GM12864 (cell line): ENCODE measurements around the gene MORN1.

Experiments used
- DNase-seq: peaks from one replicate; pipeline ENCODE4 v3.0.0-alpha.2; 2011; ENCODE audit warnings: low read depth
- H3K4me3 ChIP-seq: 2 replicates; pipeline ENCODE4 v1.5.1; 2011; ENCODE audit warnings: mild to moderate bottlenecking, low read depth, low read length, control low read depth
- CTCF ChIP-seq: IDR thresholded peaks from 2 replicates; pipeline ENCODE4 v1.5.1; 2011; ENCODE audit warnings: low read depth, mild to moderate bottlenecking, moderate library complexity, low read length, control low read depth, inconsistent platforms; ENCODE audit errors: missing control alignments

MORN1 gene

GRCh38 chr1:2358651-2359640, 32.4 kb downstream of the MORN1 start:
- no peak for DNase-seq
- no peak for TF ChIP-seq CTCF
- H3K4me3 ChIP-seq = no peak overlapping the region

GRCh38 chr1:2358072-2358471, 33.3 kb downstream of the MORN1 start:
- no peak overlapping the region for H3K4me3 ChIP-seq
- TF ChIP-seq CTCF = no peak
- DNase-seq = no peak

- DNase-seq = no peak
- H3K4me3 ChIP-seq = no peak overlapping the region
- no peak for TF ChIP-seq CTCF
Measured at GRCh38 chr1:2356911-2357845, 34.2 kb downstream of the MORN1 start.

- DNase-seq = no peak
- TF ChIP-seq CTCF = no peak
Measured at GRCh38 chr1:2356401-2356800, 35.0 kb downstream of the MORN1 start.

GRCh38 chr1:2355373-2356261, 35.7 kb downstream of the MORN1 start:
- no peak for DNase-seq
- TF ChIP-seq CTCF = no peak
- H3K4me3 ChIP-seq = no peak overlapping the region

More at GRCh38 chr1:2356401-2356800, 35.0 kb downstream of the MORN1 start:
- no peak overlapping the region for H3K4me3 ChIP-seq

- no peak overlapping the region for H3K4me3 ChIP-seq
- no peak for TF ChIP-seq CTCF
- DNase-seq = no peak
Measured at GRCh38 chr1:2354511-2355372, 36.6 kb downstream of the MORN1 start.
